H1 (cell line): ENCODE measurements around the gene MYO5B. TPM values are rescaled to one million over a fixed set of nuclear protein-coding genes. Genes with fewer than 3 reads are reported as not detected.
A peak's percentile ranks its signal among the peaks of the same experiment; 100 is the strongest.

Experiments used
- CTCF ChIA-PET: fragments of 300-600 bp; sonication (Branson Sonifier 250); formaldehyde crosslinking; loops from one replicate; lab custom pipeline; 2021; ENCODE audit not compliant: partially characterized antibody; lab: Charles Lee
- POLR2A ChIA-PET: fragments of 300-600 bp; sonication (Branson Sonifier 250); formaldehyde crosslinking; loops from one replicate; lab custom pipeline; 2021; ENCODE audit warnings: inconsistent platforms; ENCODE audit not compliant: partially characterized antibody; lab: Charles Lee
- DNase-seq, 2 experiments: peaks; one replicate each; pipeline versions ENCODE4 v3.0.0 to v3.0.0-alpha.2; 2010 to 2022; ENCODE audit warnings: low spot score in 2 of 2, low read depth in 1 of 2, mixed read lengths in 1 of 2
- FAIRE-seq: peaks from 2 replicates; lab custom pipeline; 2011; peaks lifted over from hg19 to GRCh38; lab: Jason Lieb, UNC
- H2AFZ ChIP-seq: 2 replicates; pipeline ENCODE4 v1.8.1; 2012; ENCODE audit warnings: low read length, inconsistent platforms
- H2AK5ac ChIP-seq: 2 replicates; pipeline ENCODE4 v1.6.1; 2013; ENCODE audit warnings: low read depth, low read length
- H2BK120ac ChIP-seq: replicated peaks from 2 replicates; pipeline ENCODE3; 2013; ENCODE audit warnings: low read depth, low read length, inconsistent platforms
- H2BK12ac ChIP-seq: 2 replicates; pipeline ENCODE4 v1.6.1; 2013; ENCODE audit warnings: low read depth, low read length
- H2BK15ac ChIP-seq: 2 replicates; pipeline ENCODE4 v1.6.1; 2013; ENCODE audit warnings: low read length
- H2BK20ac ChIP-seq: 2 replicates; pipeline ENCODE4 v1.6.1; 2013; ENCODE audit warnings: low read length
- H2BK5ac ChIP-seq: 2 replicates; pipeline ENCODE4 v1.6.1; 2013; ENCODE audit warnings: low read depth, low read length
- H3K14ac ChIP-seq: 2 replicates; pipeline ENCODE4 v1.6.1; 2013; ENCODE audit warnings: inconsistent platforms; ENCODE audit not compliant: insufficient read length
- H3K18ac ChIP-seq: 2 replicates; pipeline ENCODE4 v1.6.1; 2013; ENCODE audit warnings: low read length; ENCODE audit errors: extremely low read depth
- H3K23ac ChIP-seq: 2 replicates; pipeline ENCODE4 v1.6.1; 2013; ENCODE audit warnings: inconsistent platforms; ENCODE audit not compliant: insufficient read length
- H3K23me2 ChIP-seq: 2 replicates; pipeline ENCODE4 v1.6.1; 2013; ENCODE audit warnings: low read depth, low read length
- H3K27ac ChIP-seq: 2 replicates; pipeline ENCODE4 v1.6.1; 2011; ENCODE audit warnings: low read depth, low read length, inconsistent platforms
- H3K27me3 ChIP-seq, 4 experiments: replicated peaks in 1 of 4; 1 replicate in 1 of 4; 2 replicates in 3 of 4; pipeline versions ENCODE4 v1.6.1 to v1.8.1; 2011 to 2013; ENCODE audit warnings: low read length in 3 of 4, mild to moderate bottlenecking in 3 of 4, inconsistent platforms in 2 of 4, mixed read lengths in 2 of 4, moderate library complexity in 1 of 4; ENCODE audit not compliant: control insufficient read depth in 3 of 4, insufficient read depth in 3 of 4; ENCODE audit errors: extremely low read depth in 1 of 4
- H3K36me3 ChIP-seq, 4 experiments: 2 replicates each; pipeline versions ENCODE4 v1.6.1 to v1.8.1; 2011 to 2013; ENCODE audit warnings: mild to moderate bottlenecking in 4 of 4, low read length in 3 of 4, moderate library complexity in 2 of 4, control low read depth in 1 of 4, inconsistent platforms in 1 of 4; ENCODE audit not compliant: insufficient read depth in 4 of 4, control insufficient read depth in 2 of 4
- H3K4ac ChIP-seq: replicated peaks from 2 replicates; pipeline ENCODE3; 2013; ENCODE audit warnings: low read length, low read depth, mixed read lengths, inconsistent platforms; ENCODE audit not compliant: insufficient read length
- H3K4me1 ChIP-seq, 4 experiments: replicated peaks in 1 of 4; 1 replicate in 1 of 4; 2 replicates in 3 of 4; pipeline versions ENCODE4 v1.6.1 to v1.8.1; 2011 to 2013; ENCODE audit warnings: low read length in 3 of 4, inconsistent platforms in 2 of 4, mixed read lengths in 1 of 4; ENCODE audit not compliant: insufficient read depth in 4 of 4, control insufficient read depth in 3 of 4
- H3K4me2 ChIP-seq, 2 experiments: 2 replicates each; pipeline versions ENCODE4 v1.6.1 to v1.8.1; 2011 to 2013; ENCODE audit warnings: low read depth in 2 of 2, low read length in 2 of 2, control low read depth in 1 of 2, inconsistent platforms in 1 of 2, mild to moderate bottlenecking in 1 of 2; ENCODE audit not compliant: insufficient read depth in 1 of 2
- H3K4me3 ChIP-seq, 4 experiments: fragments of 200-600, 300-600 bp in 1 of 4; sonication (generic), shearing (Covaris generic), sonication (Bioruptor Twin) in 1 of 4; 2 replicates each; pipeline versions ENCODE4 v1.5.1 to v1.8.1; 2011 to 2016; ENCODE audit warnings: low read length in 4 of 4, low read depth in 3 of 4, control low read depth in 2 of 4, inconsistent platforms in 2 of 4, mild to moderate bottlenecking in 2 of 4, mixed read lengths in 1 of 4, moderate library complexity in 1 of 4; ENCODE audit not compliant: insufficient read depth in 2 of 4; ENCODE audit errors: extremely low read depth in 1 of 4
- H3K56ac ChIP-seq: replicated peaks from 2 replicates; pipeline ENCODE3; 2013; ENCODE audit warnings: low read depth, mild to moderate bottlenecking, mixed read lengths, low read length, inconsistent platforms; ENCODE audit not compliant: insufficient read length
- H3K79me1 ChIP-seq: 2 replicates; pipeline ENCODE4 v1.6.1; 2013; ENCODE audit warnings: low read depth, low read length, control low read depth
- H3K79me2 ChIP-seq, 2 experiments: 2 replicates each; pipeline versions ENCODE4 v1.6.1 to v1.8.1; 2012 to 2013; ENCODE audit warnings: low read length in 2 of 2, mild to moderate bottlenecking in 2 of 2, inconsistent platforms in 1 of 2; ENCODE audit not compliant: insufficient read depth in 2 of 2, control insufficient read depth in 1 of 2
- H3K9ac ChIP-seq, 4 experiments: replicated peaks in 1 of 4; 1 replicate in 1 of 4; 2 replicates in 3 of 4; pipeline versions ENCODE4 v1.6.1 to v1.8.1; 2011 to 2013; ENCODE audit warnings: low read depth in 3 of 4, low read length in 3 of 4, control low read depth in 2 of 4, mild to moderate bottlenecking in 2 of 4, moderate library complexity in 2 of 4, inconsistent platforms in 1 of 4; ENCODE audit errors: extremely low read depth in 1 of 4
- H3K9me3 ChIP-seq, 2 experiments: 2 replicates each; pipeline versions ENCODE4 v1.6.1 to v1.8.1; 2012 to 2013; ENCODE audit warnings: mild to moderate bottlenecking in 2 of 2, moderate library complexity in 2 of 2, control low read depth in 1 of 2, inconsistent platforms in 1 of 2, low read depth in 1 of 2, low read length in 1 of 2, mixed read lengths in 1 of 2; ENCODE audit not compliant: insufficient read depth in 2 of 2
- H4K20me1 ChIP-seq, 2 experiments: replicated peaks in 1 of 2; 2 replicates each; pipeline versions ENCODE3 to v1.8.1; 2011 to 2013; ENCODE audit warnings: inconsistent platforms in 2 of 2, low read length in 2 of 2, mild to moderate bottlenecking in 1 of 2; ENCODE audit not compliant: insufficient read depth in 2 of 2, control insufficient read depth in 1 of 2
- H4K5ac ChIP-seq: 2 replicates; pipeline ENCODE4 v1.6.1; 2013; ENCODE audit warnings: low read length, low read depth, mixed read lengths, inconsistent platforms; ENCODE audit not compliant: insufficient read length
- H4K8ac ChIP-seq: 2 replicates; pipeline ENCODE4 v1.8.0; 2013; ENCODE audit warnings: mild to moderate bottlenecking, moderate library complexity, low read length, inconsistent platforms; ENCODE audit not compliant: insufficient read depth; ENCODE audit errors: extremely low read depth
- H4K91ac ChIP-seq: replicated peaks from 2 replicates; pipeline ENCODE3; 2013; ENCODE audit warnings: low read length, mixed read lengths, inconsistent platforms; ENCODE audit not compliant: insufficient read length
- RBBP5 ChIP-seq: IDR thresholded peaks from 2 replicates; pipeline ENCODE4 v1.7.1; 2012; ENCODE audit warnings: low read depth, mild to moderate bottlenecking, inconsistent platforms, low read length, moderate library complexity, borderline replicate concordance
- TAF1 ChIP-seq: IDR thresholded peaks from 2 replicates; pipeline ENCODE4 v1.6.1; 2011; ENCODE audit warnings: mild to moderate bottlenecking, low read depth, low read length
- polyA plus RNA-seq, 7 experiments: library from polyadenylated mRNA; depleted of rRNA in 3 of 7; stranded (reverse) in 5 of 7; unstranded in 2 of 7; fragments of >200 nt in 5 of 7; fragments of 200-250 nt in 2 of 7; gene quantifications; 1 replicate in 5 of 7; 2 replicates in 1 of 7; 4 replicates in 1 of 7; pipeline versions ENCODE4 v1.2.1 to v1.2.3, GENCODE V29; 2011 to 2013; ENCODE audit warnings: missing spikeins in 2 of 7, mixed read lengths in 2 of 7
- total RNA-seq: library from RNA; stranded (reverse); fragmentation: NEBNext Ultra II Directional; extraction: Animal tissue kit (Norgen Biotek cat#: 25700); gene quantifications from 2 replicates; pipeline ENCODE4 v1.2.1, GENCODE V29; 2021

MYO5B gene
- total and polyA plus RNA-seq, 2 of the 8 experiments (the other 6 are each of a cell fraction or from before 2014, with no cell fraction given): 6.4 to 7.7 TPM

DNA sequence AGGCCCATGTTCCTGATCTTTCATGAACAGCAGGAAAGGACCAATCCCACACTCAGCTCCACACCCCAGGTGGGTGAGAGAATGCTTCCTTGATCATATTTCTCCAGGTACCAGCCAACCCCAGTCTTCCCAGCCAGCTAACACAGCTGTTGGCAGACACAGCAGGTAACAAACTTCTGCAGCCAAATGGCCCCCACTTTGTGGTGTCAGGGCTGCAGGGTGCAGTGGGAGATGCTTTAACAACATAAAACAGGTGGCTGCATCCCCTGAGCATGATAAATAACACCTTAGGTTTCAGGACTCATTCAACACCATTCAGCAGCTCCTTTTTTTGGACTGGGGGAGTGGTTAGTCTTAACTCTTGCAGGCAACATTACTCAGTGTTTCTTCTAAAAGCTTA, 304.9 kb downstream of the MYO5B start:
- H3K14ac ChIP-seq: no peak overlapping the region
- no peak overlapping the region for H2BK5ac ChIP-seq
- H3K18ac ChIP-seq: no peak overlapping the region
- H4K91ac ChIP-seq: no peak overlapping the region
- TF ChIP-seq TAF1 (no peak), RBBP5 (no peak)
- TF ChIP-seq, all 59 proteins: peak for 0
- no peak overlapping the region for H3K4me3 ChIP-seq
- H2AK5ac ChIP-seq: no peak overlapping the region
- no peak overlapping the region for H3K4ac ChIP-seq
- H2BK12ac ChIP-seq: no peak overlapping the region
- H3K27ac ChIP-seq: no peak overlapping the region
- ChIA-PET CTCF (interaction anchor here (0.8 to 3.2 kb wide), 4 partner anchors 10 to 379 kb away, joined by 3 to 17 read pairs (median 3); no protein-coding TSS in a partner anchor), POLR2A (interaction anchor here (0.7 kb wide), 1 partner anchor 19 kb away, joined by 3 read pairs; no protein-coding TSS in a partner anchor)
- peaks cover 0 to 5% (median 2%) of the 10 kb centered on the region in 4 experiments; a peak in 3 of 7 replicates for H3K4me1 ChIP-seq
- no peaks in the 10 kb centered on the region for H3K79me1 ChIP-seq
- no peaks in the 10 kb centered on the region for H3K9me3 ChIP-seq
- no peak overlapping the region for H2BK20ac ChIP-seq
- no peak overlapping the region for H4K5ac ChIP-seq
- DNase-seq: no peak
- no peaks in the 10 kb centered on the region for H3K23me2 ChIP-seq
- no peaks in the 10 kb centered on the region; a peak in 1 of 7 replicates for H3K27me3 ChIP-seq
- no peaks in the 10 kb centered on the region for H3K79me2 ChIP-seq
- H2BK120ac ChIP-seq: no peak overlapping the region
- H3K23ac ChIP-seq: no peak overlapping the region
- 0 out of 4 replicates have a peak overlapping the region, but pooled peaks of 1 of the 2 experiments have one; percentile 11 for H3K4me2 ChIP-seq
- no peak overlapping the region for H2BK15ac ChIP-seq
- no peaks in the 10 kb centered on the region for H4K20me1 ChIP-seq
- FAIRE-seq: no peak
- H4K8ac ChIP-seq: no peak overlapping the region
- no peak overlapping the region for H3K56ac ChIP-seq
- no peak overlapping the region for H3K9ac ChIP-seq
- H3K36me3 ChIP-seq: no peaks in the 10 kb centered on the region
- no peak overlapping the region for H2AFZ ChIP-seq
